Mesenchymal stem cell (in vitro differentiated cells and primary cell): Measurements from ENCODE around the gene RRAGA.

Experiments used
- DNase-seq: peaks from one replicate; pipeline ENCODE4 v3.0.0-alpha.2; 2013
- H2AFZ ChIP-seq: one replicate; pipeline ENCODE4 v1.6.1; 2013; ENCODE audit warnings: low read depth, mild to moderate bottlenecking, control low read depth, inconsistent platforms, low read length, moderate library complexity
- H2AK5ac ChIP-seq: 2 replicates; pipeline ENCODE4 v1.6.1; 2013; ENCODE audit warnings: low read length, moderate library complexity, mild to moderate bottlenecking, inconsistent platforms; ENCODE audit not compliant: severe bottlenecking
- H2BK120ac ChIP-seq: one replicate; pipeline ENCODE4 v1.6.1; 2013; ENCODE audit warnings: low read depth, mild to moderate bottlenecking, inconsistent platforms, low read length, moderate library complexity
- H2BK12ac ChIP-seq, 2 experiments: one replicate each; pipeline ENCODE4 v1.6.1; 2013; ENCODE audit warnings: inconsistent platforms in 2 of 2, low read length in 2 of 2, mild to moderate bottlenecking in 2 of 2, moderate library complexity in 2 of 2, control low read depth in 1 of 2
- H2BK15ac ChIP-seq: one replicate; pipeline ENCODE4 v1.6.1; 2013; ENCODE audit warnings: mild to moderate bottlenecking, low read depth, inconsistent platforms; ENCODE audit not compliant: poor library complexity, severe bottlenecking
- H2BK5ac ChIP-seq: 2 replicates; pipeline ENCODE4 v1.6.1; 2013; ENCODE audit warnings: low read depth, mild to moderate bottlenecking, low read length, control low read depth, inconsistent platforms; ENCODE audit not compliant: poor library complexity, severe bottlenecking
- H3K14ac ChIP-seq, 2 experiments: one replicate each; pipeline ENCODE4 v1.6.1; 2013; ENCODE audit warnings: inconsistent platforms in 2 of 2, low read length in 2 of 2, control low read depth in 1 of 2, mild to moderate bottlenecking in 1 of 2, moderate library complexity in 1 of 2
- H3K18ac ChIP-seq, 2 experiments: one replicate each; pipeline ENCODE4 v1.6.1; 2013; ENCODE audit warnings: inconsistent platforms in 2 of 2, low read length in 2 of 2, control low read depth in 1 of 2, low read depth in 1 of 2, mild to moderate bottlenecking in 1 of 2
- H3K23ac ChIP-seq, 2 experiments: one replicate each; pipeline ENCODE4 v1.6.1; 2013; ENCODE audit warnings: inconsistent platforms in 2 of 2, low read length in 2 of 2, mild to moderate bottlenecking in 2 of 2, moderate library complexity in 2 of 2, control low read depth in 1 of 2
- H3K27ac ChIP-seq: 2 replicates; pipeline ENCODE4 v1.5.1; 2013; ENCODE audit warnings: mild to moderate bottlenecking, moderate library complexity, low read length, control low read depth, inconsistent platforms; ENCODE audit not compliant: poor library complexity, severe bottlenecking
- H3K27me3 ChIP-seq, 2 experiments: 2 replicates each; pipeline versions ENCODE4 v1.6.1 to v1.7.0; 2013; ENCODE audit warnings: low read length in 2 of 2, mild to moderate bottlenecking in 2 of 2, moderate library complexity in 2 of 2, control low read depth in 1 of 2, inconsistent platforms in 1 of 2; ENCODE audit not compliant: control insufficient read depth in 1 of 2, insufficient read depth in 1 of 2
- H3K36me3 ChIP-seq, 2 experiments: 2 replicates each; pipeline versions ENCODE4 v1.6.1 to v1.7.0; 2013; ENCODE audit warnings: low read length in 2 of 2, control low read depth in 1 of 2, inconsistent platforms in 1 of 2, low read depth in 1 of 2, mild to moderate bottlenecking in 1 of 2; ENCODE audit not compliant: insufficient read depth in 2 of 2, control insufficient read depth in 1 of 2
- H3K4ac ChIP-seq, 2 experiments: one replicate each; pipeline ENCODE4 v1.6.1; 2013; ENCODE audit warnings: inconsistent platforms in 2 of 2, low read length in 2 of 2, mild to moderate bottlenecking in 2 of 2, moderate library complexity in 2 of 2, control low read depth in 1 of 2, low read depth in 1 of 2
- H3K4me1 ChIP-seq: 2 replicates; pipeline ENCODE4 v1.6.1; 2013; ENCODE audit warnings: low read depth, low read length, control low read depth; ENCODE audit not compliant: control insufficient read depth, insufficient read depth
- H3K4me2 ChIP-seq: 2 replicates; pipeline ENCODE4 v1.6.1; 2013; ENCODE audit warnings: low read length, mild to moderate bottlenecking, inconsistent platforms; ENCODE audit not compliant: poor library complexity, severe bottlenecking
- H3K4me3 ChIP-seq, 2 experiments: 2 replicates each; pipeline versions ENCODE4 v1.5.1 to v1.7.0; 2013; ENCODE audit warnings: low read length in 2 of 2, mild to moderate bottlenecking in 2 of 2, control low read depth in 1 of 2, low read depth in 1 of 2; ENCODE audit not compliant: insufficient read depth in 1 of 2
- H3K79me1 ChIP-seq: replicated peaks from 2 replicates; pipeline ENCODE4 v1.6.1; 2013; ENCODE audit warnings: mild to moderate bottlenecking, control low read depth, low read length, inconsistent platforms; ENCODE audit not compliant: poor library complexity, severe bottlenecking
- H3K9ac ChIP-seq: 2 replicates; pipeline ENCODE4 v1.7.0; 2013; ENCODE audit warnings: mild to moderate bottlenecking, low read length, moderate library complexity
- H3K9me3 ChIP-seq: 2 replicates; pipeline ENCODE4 v1.7.0; 2013; ENCODE audit warnings: mild to moderate bottlenecking, low read length; ENCODE audit not compliant: control insufficient read depth
- H4K8ac ChIP-seq: one replicate; pipeline ENCODE4 v1.6.1; 2013; ENCODE audit warnings: inconsistent platforms, mild to moderate bottlenecking, low read length, moderate library complexity
- H4K91ac ChIP-seq: one replicate; pipeline ENCODE4 v1.6.1; 2013; ENCODE audit warnings: mild to moderate bottlenecking, low read length, inconsistent platforms
- WGBS: methylation state at CpG from one replicate; pipeline ENCODE4 v1.1.7; 2013; ENCODE audit warnings: mixed read lengths; 5-methylcytosine and 5-hydroxymethylcytosine counted together

RRAGA gene

DNA sequence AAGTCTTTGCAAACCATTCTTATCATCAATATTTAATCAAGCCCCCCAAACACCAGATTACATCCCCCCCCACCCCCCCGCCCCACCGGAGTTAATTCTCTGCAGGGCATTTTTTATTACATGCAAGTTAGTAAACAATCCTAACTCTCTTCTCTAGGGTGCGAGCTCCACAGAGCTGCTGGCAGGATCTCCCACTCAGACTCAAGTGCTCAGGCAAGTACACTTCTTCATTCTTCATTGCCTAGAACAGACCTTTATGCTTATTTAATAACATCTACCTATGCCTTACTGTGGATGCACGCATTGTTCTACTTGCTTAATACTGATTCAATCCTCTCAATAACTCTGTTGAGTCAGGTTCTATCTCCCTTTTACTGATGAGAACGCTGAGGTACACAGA is 26.1 kb upstream of the RRAGA start:
- no peak overlapping the region for H3K23ac ChIP-seq
- no peak overlapping the region for H3K27ac ChIP-seq
- no peaks in the 10 kb centered on the region for H3K9me3 ChIP-seq
- no peak overlapping the region for H3K4me3 ChIP-seq
- no peak overlapping the region for H4K91ac ChIP-seq
- no peak overlapping the region for H2AK5ac ChIP-seq
- H3K36me3 ChIP-seq: no peaks in the 10 kb centered on the region
- H3K4ac ChIP-seq: no peak overlapping the region
- H2BK15ac ChIP-seq: no peak overlapping the region
- no peaks in the 10 kb centered on the region for H3K79me1 ChIP-seq
- no peak overlapping the region for H3K14ac ChIP-seq
- no peak overlapping the region for H3K18ac ChIP-seq
- no peak overlapping the region for H2BK120ac ChIP-seq
- H2BK5ac ChIP-seq: no peak overlapping the region
- H3K9ac ChIP-seq: no peak overlapping the region
- no peak overlapping the region for H3K4me2 ChIP-seq
- no peaks in the 10 kb centered on the region for H3K4me1 ChIP-seq
- no peak overlapping the region for H2AFZ ChIP-seq
- WGBS: 86% methylated on average over 5 of the region's 5 CpGs
- H4K8ac ChIP-seq: no peak overlapping the region
- no peaks in the 10 kb centered on the region for H3K27me3 ChIP-seq
- no peak for DNase-seq
- H2BK12ac ChIP-seq: no peak overlapping the region

DNA sequence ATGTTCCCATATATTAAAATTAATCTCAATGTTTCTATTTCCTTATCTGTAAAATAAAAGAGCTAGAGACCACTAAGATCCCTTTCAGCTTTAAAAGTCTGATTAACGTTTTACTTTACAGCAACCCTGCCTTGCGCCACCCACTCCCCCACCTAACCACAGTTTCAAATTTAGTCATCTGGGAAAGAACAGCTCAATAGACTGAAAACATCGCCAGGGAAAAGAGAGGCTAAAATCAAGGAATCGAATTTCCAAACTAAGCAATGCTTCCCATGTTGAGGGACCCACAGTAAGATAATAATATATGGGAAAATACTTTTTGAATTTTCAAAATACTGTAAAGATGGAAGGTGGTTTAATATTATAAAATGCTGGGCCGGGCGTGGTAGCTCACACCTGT is 22.9 kb upstream of the RRAGA start:
- Histone ChIP-seq H3K4me2 (no peak overlapping the region), H3K36me3 (no peaks in the 10 kb centered on the region), H3K9me3 (no peaks in the 10 kb centered on the region), H4K8ac (no peak overlapping the region), H3K27ac (no peak overlapping the region), H3K4me1 (peaks cover 1% of the 10 kb centered on the region), H2BK15ac (no peak overlapping the region), H2AFZ (no peak overlapping the region), H2BK120ac (no peak overlapping the region), H2AK5ac (no peak overlapping the region), H3K27me3 (no peaks in the 10 kb centered on the region), H3K18ac (no peak overlapping the region), H3K4ac (no peak overlapping the region), H2BK5ac (no peak overlapping the region), H3K9ac (no peak overlapping the region), H3K23ac (no peak overlapping the region), H3K4me3 (no peak overlapping the region), H3K79me1 (no peaks in the 10 kb centered on the region), H3K14ac (no peak overlapping the region), H4K91ac (no peak overlapping the region), H2BK12ac (no peak overlapping the region)
- DNase-seq: no peak
- WGBS: 85% methylated on average over 5 of the region's 6 CpGs

DNA sequence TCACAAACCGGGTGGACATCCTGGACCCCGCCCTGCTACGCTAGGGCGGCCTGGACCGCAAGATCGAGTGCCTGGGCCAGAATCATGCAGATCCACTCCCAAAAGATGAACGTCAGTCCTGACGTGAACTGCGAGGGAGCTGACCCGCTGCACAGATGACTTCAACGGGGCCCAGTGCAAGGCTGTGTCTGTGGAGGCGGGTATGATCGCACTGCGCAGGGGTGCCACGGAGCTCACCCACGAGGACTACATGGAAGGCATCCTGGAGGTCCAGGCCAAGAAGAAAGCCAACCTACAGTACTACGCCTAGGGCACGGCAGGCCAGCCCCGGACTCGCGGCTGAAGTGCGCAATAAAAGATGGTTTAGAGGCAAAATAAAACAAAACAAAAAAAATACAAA is 21.4 kb upstream of the RRAGA start:
- Histone ChIP-seq H2BK120ac (no peak overlapping the region), H2BK15ac (no peak overlapping the region), H3K4ac (no peak overlapping the region), H2AFZ (no peak overlapping the region), H4K91ac (no peak overlapping the region), H3K14ac (no peak overlapping the region), H3K9me3 (no peaks in the 10 kb centered on the region), H3K23ac (no peak overlapping the region), H3K36me3 (no peaks in the 10 kb centered on the region), H3K18ac (no peak overlapping the region), H3K27ac (no peak overlapping the region), H3K9ac (no peak overlapping the region), H2BK12ac (no peak overlapping the region), H2AK5ac (no peak overlapping the region), H2BK5ac (no peak overlapping the region), H3K4me1 (peaks cover 1% of the 10 kb centered on the region), H3K27me3 (no peaks in the 10 kb centered on the region), H4K8ac (no peak overlapping the region), H3K4me2 (no peak overlapping the region), H3K79me1 (no peaks in the 10 kb centered on the region), H3K4me3 (no peak overlapping the region)
- DNase-seq: no peak
- WGBS: 98% methylated on average over 17 of the region's 22 CpGs

DNA sequence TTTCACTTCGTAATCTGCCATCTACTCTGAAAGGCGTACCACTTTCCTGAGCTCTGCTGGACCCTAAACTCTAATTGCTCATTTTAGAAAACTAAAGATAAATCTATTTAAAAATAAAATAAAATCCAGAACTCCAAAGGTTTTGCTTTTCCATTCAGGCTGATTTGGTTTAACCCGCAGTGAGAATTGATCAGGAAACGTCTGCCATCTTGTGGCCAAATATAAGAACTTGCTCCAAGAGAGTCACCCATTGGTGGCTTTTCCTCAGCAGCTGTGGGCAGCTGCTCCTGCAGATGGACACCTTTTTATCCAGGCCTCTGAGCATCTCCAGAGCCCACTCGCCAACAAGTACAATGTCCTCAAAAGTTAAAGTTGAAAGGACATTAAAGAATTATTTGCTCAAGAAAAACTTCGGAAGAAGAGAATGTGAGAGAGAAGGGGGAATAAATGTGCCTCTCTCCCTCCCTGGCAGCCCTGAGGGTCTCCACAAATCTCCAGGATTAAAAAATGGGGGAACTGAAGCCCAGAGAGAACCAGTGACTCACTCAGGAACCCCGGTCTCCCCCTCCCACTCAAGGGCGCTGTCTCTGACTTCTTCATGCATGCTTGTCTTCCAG is 20.3 kb upstream of the RRAGA start:
- no peak overlapping the region for H3K4ac ChIP-seq
- no peaks in the 10 kb centered on the region for H3K36me3 ChIP-seq
- no peak overlapping the region for H3K27ac ChIP-seq
- H2BK5ac ChIP-seq: no peak overlapping the region
- no peak overlapping the region for H3K23ac ChIP-seq
- no peaks in the 10 kb centered on the region for H3K27me3 ChIP-seq
- DNase-seq: peak; percentile 76
- 33% methylated on average over 4 of the region's 8 CpGs for WGBS
- no peak overlapping the region for H3K4me2 ChIP-seq
- no peak overlapping the region for H2AFZ ChIP-seq
- no peak overlapping the region for H2BK120ac ChIP-seq
- H3K79me1 ChIP-seq: no peaks in the 10 kb centered on the region
- peaks cover 1% of the 10 kb centered on the region for H3K4me1 ChIP-seq
- H3K9ac ChIP-seq: peak overlapping the region; percentile 74
- no peak overlapping the region for H2BK12ac ChIP-seq
- no peak overlapping the region for H2BK15ac ChIP-seq
- no peak overlapping the region for H4K91ac ChIP-seq
- H3K4me3 ChIP-seq: no peak overlapping the region
- no peaks in the 10 kb centered on the region for H3K9me3 ChIP-seq
- no peak overlapping the region for H3K18ac ChIP-seq
- no peak overlapping the region for H3K14ac ChIP-seq
- no peak overlapping the region for H4K8ac ChIP-seq
- H2AK5ac ChIP-seq: no peak overlapping the region
